Measurements from ENCODE around the gene LTA.

The LTA gene, protein sequence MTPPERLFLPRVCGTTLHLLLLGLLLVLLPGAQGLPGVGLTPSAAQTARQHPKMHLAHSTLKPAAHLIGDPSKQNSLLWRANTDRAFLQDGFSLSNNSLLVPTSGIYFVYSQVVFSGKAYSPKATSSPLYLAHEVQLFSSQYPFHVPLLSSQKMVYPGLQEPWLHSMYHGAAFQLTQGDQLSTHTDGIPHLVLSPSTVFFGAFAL

DNA sequence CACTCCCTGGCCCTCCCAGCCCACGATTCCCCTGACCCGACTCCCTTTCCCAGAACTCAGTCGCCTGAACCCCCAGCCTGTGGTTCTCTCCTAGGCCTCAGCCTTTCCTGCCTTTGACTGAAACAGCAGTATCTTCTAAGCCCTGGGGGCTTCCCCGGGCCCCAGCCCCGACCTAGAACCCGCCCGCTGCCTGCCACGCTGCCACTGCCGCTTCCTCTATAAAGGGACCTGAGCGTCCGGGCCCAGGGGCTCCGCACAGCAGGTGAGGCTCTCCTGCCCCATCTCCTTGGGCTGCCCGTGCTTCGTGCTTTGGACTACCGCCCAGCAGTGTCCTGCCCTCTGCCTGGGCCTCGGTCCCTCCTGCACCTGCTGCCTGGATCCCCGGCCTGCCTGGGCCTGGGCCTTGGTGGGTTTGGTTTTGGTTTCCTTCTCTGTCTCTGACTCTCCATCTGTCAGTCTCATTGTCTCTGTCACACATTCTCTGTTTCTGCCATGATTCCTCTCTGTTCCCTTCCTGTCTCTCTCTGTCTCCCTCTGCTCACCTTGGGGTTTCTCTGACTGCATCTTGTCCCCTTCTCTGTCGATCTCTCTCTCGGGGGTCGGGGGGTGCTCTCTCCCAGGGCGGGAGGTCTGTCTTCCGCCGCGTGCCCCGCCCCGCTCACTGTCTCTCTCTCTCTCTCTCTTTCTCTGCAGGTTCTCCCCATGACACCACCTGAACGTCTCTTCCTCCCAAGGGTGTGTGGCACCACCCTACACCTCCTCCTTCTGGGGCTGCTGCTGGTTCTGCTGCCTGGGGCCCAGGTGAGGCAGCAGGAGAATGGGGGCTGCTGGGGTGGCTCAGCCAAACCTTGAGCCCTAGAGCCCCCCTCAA, at the start of gene LTA:
Gene LTA (plus strand): TSS at position 249 of the 871 bp plus-strand sequence. CDS start 454 bp downstream, at position 703.
- peak; percentile 92 for DNase-seq

DNA sequence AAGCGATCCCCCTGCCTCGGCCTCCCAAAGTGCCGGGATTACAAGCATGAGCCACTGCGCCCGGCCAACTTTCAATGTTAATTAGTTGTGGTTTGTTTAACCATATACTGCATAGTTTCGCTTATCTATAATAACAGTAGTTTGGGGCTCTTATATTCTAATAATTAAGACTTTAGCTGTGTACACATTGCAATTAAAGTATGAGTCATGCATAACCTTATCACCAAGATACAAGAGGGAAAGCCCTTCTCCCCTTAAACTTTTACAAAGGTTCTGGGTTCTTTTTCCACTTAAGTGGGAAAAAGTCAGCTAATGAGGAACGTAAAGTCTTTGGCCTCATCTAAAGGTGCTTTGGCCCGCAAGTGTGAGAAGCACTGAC, 46.5 kb upstream of the LTA start:
- DNase-seq: no peak

DNA sequence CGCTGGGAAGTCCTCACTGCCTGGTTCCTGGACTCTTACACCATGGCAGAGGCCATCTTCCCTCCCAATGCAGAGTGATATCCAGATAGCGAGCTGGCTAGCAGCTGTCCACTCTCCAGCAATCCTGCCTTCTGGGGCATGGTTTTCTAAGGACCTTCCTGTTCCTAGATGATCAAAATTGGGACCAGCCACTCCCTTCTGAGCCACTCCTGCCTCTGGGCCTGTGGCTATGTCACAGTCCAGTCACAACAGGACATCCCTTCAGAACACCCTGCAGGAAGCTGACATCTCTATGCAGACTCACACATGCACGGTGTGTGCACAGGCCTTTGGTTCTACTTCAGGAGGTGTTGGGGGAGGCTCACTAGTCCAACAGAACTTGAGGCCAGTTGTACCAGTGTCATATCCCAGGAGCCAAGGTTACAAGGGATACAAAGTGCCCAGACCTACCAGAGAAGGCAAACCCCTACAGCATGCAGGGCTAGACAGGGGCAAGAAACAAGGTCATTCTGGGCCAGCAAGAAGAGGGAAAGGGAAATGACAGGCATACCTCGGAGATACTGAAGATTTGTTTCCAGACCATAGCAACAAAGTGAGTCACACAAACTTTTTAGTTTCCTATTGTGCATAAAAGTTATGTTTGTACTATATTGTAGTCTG, 46.0 kb upstream of the LTA start:
- no peak for DNase-seq

DNA sequence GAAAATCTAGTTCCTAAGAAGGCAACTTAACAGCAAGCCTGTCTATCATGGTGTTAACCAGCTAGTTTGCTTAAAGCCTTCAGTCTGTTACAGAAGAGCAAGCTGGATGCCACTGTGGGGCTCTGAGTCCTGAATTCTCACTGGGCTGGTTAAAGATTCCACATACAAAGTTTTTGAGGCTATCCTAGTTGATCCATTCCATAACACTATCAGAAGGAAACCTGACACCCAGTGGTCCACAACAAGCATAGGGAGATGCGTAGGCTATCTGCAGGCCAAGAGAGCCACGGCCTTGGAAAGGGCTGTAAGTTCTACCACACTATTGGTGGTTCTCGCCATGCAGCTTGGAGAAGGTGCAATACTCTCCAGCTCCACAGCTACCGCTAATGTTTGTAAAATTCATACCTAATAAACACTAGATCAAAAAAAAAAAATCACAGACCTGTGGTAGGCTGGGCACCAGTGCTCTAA, 43.7 kb upstream of the LTA start:
- peak; percentile 6 for DNase-seq

DNA sequence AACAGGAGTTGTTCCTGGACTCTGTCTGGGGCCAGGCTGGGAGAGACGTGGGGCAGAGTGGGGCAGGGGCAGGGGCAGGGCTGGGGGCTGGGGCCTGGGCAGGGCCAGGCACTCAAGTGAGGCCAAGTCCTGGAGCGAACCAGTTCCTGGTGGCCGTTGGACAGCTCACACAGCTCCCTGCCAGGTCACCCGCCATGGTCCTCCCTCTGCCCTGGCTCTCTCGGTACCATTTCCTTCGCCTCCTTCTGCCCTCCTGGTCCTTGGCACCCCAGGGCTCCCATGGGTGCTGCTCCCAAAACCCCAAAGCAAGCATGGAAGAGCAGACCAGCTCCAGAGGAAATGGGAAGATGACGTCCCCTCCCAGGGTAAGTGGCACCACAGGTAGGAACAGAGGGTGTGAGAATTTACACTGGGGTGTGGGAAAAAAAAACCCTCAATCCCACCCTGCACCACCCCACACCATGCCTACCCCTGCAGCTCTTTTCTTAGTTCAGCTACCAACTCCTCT, 43.2 kb upstream of the LTA start, which contains the start of gene MCCD1:
Gene MCCD1 (plus strand): TSS at position 142 of the 508 bp plus-strand sequence. CDS start 53 bp downstream, at position 195.
- DNase-seq: peak; percentile 61

DNA sequence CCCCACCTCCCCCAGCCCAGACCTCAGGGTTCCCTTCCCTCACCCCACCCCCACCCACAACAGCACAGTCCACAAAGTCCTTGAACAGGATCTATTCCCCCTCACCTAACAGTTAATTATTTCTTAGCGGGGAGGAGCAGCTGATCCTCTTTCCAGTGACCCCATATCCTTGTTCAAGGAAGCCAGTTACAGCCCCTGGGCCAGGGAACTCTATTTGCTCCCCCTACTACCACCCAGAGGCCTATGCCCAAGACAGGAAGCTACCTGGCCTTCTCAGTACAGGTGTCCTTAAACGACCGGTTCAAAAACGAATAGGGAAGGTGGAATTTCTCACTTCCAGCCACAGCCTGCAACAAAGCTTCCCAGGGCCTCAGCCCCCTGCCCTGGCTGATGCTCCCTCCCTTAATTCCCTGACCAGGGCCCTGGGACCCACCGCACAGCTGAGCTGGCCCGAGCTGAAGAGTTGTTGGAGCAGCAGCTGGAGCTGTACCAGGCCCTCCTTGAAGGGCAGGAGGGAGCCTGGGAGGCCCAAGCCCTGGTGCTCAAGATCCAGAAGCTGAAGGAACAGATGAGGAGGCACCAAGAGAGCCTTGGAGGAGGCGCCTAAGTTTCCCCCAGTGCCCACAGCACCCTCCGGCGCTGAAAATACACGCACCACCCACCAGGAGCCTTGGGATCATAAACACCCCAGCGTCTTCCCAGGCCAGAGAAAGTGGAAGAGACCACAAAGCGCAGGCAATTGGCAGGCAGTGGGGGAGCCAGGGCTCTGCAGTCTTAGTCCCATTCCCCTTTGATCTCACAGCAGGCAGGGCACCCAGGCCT, 42.5 kb upstream of the LTA start:
- peak; percentile 43 for DNase-seq

DNA sequence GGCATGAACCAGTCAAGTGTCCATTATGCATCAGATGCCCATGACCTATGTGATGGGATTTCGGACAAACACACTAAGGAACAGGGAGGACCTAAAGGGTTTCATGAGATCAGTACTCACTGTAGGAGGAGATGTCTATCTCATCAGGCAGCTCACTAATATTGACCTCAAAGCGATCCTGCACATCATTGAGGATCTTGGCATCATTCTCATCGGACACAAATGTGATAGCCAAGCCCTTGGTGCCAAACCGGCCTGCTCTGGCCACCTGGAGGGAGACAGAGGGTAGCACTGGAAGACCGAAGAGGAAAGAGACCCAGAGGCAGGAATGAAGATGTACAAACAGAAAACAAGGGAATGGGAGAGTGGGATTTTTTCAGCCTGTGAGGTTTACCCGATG, 41.4 kb upstream of the LTA start:
- no peak for DNase-seq

DNA sequence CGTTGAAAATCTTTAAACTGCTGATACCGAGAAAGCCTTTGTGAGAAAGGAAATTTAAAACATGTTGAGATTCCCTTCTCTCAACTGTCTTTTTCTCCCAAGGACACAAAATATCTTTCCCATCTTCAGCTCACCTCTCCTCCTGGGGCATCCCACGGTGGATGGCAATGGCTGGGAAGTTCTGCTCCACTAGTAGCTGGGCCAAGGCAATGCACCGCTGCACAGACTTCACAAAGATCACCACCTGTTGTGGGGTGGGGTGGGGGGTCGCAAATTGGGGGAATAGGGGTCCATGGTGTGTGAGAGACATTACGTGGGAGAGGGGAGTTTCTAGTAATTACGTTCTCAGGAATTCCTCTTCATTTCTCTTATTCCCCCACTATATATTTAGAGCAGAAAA, 40.9 kb upstream of the LTA start:
- DNase-seq: no peak

DNA sequence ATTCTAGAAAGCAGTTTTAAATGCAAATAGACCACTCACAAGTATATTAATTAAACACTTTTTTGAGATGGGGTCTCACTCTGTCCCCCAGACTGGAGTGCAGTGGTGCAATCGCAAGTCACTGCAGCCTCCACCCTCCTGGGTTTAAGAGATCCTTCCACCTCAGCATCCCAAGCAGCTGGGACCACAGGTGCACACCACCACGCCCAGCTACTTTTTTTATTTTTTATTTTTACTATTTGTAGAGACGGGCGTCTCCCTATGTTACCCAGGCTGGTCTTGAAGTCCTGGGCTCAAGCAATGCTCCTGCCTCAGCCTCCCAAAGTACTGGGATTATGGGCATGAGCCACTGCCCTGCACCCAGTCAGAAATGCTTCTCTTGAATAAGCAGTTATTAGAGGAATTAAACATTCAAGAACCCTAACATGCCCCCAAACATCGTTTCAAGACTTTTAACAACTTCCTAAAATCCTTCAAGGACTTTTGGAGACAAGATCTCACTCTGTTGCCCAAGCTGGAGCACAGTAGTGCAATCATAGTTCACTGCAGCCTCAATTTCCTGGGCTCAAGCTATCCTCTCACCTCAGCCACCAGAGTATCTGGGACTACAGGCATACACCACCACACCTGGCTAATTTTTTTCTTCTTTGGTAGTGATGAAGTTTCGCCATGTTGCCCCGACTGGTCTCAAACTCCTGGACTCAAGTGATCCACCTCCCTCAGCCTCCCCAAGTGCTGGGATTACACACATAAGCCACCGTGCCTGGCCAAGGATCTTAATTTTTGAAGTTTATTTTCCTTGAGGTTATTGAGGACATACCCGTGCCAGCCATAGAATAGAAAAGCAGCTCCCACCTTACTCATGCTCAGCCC, 40.1 kb upstream of the LTA start:
- DNase-seq: no peak

DNA sequence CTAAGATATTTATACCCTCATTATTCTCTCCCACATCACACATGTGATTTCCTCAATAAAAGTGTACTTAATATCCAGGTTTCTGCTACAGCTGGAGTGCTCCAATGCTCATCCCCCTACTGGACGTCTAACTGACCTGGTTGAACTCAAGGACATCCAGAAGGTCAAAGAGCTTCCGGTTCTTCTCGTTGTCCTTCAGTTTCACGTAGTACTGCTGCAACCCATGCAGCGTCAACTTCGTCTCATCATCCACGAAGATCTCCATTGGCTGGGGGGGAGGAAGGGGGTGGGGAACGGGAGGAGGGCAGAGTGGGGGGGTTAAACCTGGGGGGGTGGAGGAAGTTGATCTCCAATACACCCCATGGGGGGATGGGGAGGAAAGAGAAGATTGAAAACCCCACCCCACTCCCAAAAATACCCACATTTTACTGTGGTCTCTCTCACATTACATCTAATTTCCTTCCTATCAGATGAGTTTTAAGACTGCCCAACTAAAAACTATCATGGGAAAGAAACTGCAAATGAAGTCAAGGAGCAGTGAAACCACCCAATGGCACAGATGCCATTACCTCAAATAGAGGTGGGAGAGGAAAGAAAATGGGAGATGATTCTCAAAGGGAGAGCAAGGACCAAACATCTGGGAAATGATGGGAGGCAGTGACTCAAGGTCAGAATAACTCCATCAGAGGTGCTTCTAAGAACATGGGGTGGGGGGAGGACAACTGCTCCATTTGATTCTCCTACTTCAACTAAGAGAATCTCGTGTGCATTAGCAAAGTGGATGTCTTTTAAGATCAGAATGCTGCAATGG, 39.2 kb upstream of the LTA start:
- no peak for DNase-seq

DNA sequence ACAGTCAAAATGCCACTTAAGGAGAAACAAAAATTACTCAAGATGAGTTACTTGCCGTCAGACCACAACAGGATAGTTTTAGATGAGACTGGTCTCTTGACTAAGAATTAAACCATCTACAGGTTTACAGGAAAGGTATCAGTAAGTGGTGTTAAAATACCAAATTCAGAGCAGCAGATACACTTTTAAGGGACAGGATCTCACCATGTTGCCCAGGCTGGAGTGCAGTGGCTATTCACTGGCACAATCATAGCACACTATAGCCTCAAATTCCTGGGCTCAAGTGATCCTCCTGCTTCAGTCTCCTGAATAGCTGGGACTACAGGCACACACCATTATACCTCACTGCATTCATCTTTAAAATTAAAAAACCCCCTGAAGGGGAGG, 38.6 kb upstream of the LTA start:
- no peak for DNase-seq

DNA sequence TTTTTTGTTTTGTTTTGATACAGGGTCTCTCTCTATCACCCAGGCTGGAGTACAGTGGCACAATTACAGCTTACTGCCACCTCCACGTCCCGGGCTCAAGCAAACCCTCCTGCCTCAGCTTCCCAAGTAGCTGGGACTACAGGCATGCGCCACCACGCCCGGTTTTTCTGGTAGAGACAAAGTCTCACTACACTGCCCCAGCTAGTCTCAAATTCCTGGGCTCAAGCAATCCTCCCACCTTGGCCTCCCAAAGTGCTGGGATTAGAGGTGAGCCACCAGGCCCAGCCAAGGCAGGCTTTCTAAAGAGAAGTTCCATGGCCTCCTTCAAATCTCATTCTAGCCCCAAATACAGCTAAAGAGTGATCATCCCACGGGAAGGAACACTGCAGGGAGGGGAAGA, 38.1 kb upstream of the LTA start:
- no peak for DNase-seq

DNA sequence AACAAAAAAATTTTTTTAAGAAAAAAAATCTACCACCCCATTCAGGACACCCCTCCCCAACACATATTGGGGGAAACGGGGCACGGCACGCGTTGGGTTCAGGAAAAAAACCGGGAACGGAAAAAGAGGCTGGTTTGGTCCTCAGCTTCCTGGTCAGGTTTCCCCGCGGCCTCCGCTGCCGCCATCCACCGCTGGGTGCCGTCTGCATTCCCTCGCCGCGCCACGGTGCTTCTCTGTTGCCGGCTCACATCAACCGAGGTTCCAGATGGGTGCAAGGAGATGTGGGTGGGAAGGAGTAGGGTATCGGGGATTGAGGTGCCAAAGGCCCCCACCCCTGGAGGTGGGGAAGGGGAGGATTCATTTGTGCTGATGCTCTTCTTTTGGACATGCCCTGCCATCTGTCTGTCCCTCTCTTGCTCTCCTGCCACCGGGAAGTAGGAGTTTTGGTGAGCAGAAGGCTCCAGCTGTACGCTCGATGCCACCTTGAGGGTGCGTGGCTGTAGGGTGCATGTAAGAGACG, 37.5 kb upstream of the LTA start:
- no peak for DNase-seq

DNA sequence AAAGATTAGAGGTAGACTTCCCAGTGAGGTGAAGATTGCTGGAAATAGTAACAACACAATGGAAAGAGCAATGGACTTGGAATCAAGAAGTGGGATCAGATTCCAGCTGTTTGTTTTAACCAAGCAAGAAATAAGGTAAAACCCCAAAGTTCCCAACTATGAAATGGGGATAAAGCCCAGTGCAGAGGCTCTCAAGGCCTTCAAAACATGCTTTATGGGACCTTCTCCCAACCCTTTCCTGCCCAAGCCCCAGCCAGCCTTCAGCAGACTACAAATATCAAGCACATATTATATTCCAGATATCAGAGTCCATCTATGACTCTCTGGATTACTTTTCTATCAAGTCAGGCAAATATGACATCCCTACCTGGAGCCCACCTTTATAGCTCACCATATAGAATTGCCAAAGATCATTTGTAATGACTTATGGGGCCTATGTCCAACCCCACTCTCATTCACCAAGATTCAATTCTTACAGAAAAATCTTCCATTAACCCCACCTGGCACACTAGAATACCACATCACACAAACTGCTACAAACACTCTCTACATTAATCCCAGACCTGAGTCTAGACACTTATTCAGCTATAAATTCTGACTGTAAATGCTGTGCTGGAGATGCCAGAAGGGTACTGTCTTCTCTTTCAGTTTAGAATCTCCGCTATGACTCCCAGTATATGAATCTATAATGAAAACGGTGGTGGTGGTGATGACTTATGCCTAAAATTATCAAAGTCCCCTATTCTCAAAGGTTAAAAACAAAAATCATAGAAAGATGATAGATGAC, 36.4 kb upstream of the LTA start:
- no peak for DNase-seq

DNA sequence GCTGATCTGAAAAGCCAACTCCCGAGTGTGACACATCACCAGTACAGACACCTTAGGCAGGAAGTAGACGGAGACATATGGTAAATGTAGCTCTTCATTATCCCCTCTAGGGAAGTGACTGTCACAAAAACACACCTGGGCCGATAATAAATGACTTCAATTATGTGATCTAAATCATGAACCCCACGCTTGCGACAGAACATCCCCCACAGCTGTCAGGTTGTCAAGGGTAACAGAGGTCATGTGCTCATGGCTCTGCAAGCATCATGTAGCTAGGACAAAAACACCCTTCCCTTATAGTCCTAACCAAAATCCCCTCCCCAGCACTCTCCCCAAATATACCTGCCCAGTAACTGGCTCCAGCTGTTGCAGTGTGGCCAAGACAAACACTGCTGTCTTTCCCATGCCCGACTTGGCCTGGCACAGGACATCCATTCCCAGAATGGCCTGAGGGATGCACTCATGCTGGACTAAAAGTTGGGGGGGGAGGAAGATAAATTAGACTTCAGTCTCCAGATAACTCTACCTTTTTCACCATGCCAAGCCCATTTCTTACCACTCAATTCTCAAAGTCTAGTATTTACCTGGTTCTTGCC, 33.2 kb upstream of the LTA start:
- no peak for DNase-seq

DNA sequence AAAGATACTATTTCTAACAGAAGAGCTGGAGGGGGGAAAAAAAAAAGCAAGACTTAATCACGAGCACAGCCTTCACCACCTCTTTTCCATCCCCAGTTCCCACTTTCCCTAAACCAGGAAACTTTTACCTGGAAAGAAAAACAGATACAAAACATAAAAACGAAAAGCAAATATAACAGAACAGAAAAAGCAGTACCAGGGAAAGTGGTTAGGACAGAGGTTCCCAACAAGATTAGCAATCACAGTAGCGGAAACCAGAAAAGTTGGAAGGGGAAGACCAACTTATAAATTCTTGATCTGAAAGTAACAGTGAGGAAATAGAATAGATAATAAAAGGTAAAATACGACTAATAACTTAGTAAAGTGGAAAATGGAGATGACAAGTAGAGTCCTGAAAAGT, 31.4 kb upstream of the LTA start:
- DNase-seq: no peak

DNA sequence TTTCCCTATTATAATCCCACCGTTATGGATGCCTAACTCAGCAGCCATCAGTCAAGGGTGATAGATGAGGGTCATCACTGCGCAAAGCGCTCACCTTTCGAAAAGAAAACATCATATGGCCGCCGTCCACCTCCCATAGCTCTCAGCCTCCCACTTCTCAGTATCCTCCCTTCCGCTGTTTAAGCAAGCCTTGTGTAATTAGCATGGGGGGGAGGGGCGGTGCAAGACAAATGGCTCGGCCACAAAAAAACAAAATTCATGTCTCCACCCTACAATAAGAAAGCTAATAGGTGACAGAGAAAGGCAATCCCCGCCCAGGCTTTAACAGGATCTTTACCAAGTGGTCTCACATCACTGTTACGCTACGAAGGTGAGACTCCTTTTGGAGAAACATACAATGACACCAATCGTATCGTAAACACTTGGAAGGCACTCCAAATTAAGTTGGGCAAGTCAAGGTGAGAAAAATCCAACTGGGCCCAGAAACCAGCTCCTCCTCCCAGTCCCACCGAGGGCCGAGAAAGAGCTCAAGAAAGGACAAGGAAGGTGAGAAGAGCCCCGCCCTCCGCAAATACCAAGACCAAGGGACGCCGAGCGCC, 30.9 kb upstream of the LTA start:
- peak; percentile 87 for DNase-seq

DNA sequence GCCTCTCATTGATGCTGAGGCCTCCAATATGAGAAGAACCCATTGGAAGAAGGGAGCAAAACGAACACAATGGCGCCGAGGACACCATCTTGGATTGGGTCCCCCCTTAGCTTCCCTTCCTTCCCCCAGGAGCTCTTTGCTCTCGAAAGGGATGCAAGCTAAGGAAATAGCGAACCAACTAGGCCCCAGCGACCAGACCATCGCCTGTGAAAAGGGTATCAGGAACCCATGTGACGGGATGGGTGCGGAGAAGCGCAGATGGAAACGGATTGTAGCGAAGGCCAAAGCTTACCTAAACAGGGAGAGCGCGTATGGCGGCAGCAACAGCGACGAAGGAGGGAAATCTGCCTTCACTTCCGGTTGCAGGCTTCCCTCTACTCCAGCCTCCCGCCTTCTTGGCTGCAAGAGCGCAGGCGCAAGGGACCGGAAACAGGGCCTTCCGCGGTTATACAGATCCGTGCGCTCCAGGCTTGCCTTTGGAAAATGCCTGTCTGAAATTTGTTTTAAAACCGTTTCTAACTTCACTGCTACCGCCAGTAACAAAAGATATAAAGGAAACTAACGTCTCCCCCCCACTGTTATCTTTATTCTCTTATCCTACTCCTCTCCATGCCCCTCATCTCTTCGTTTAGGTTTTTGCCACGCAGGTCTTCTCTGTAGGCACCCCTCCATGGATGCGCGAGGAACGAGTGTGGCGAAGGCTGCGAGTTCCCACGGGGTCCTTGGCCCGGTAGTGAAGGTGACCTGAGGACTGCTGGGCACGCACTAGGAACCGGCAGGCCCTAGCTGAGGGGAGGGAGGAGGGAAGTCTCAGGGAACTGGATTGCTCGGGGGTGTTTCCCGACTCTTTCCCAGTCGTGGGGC, 30.2 kb upstream of the LTA start, which contains the start of gene DDX39B:
Gene DDX39B (minus strand): TSS at position 346 of the 864 bp plus-strand sequence. CDS start 1,471 bp downstream, outside the sequence.
- DNase-seq: peak; percentile 97

Measured in activated effector memory CD4-positive, alpha-beta T cell treated with anti-CD3 and anti-CD28 coated beads, Interleukin-2, amount 50 U/mL, for 16 hours (primary cell).